Activated naive CD8-positive, alpha-beta T cell treated with anti-CD3 and anti-CD28 coated beads, Interleukin-2, amount 10 ng/mL, durations not matched to agents 7 days and 5 days (primary cell): ENCODE data around the gene CHRNB4. TPM values are rescaled to one million over a fixed set of nuclear protein-coding genes. Genes with fewer than 3 reads are reported as not detected.

ENCODE experiments used
- ATAC-seq: fragments of 150-1000 bp; cut with Tn5 transposase; one replicate; pipeline ENCODE4 v1.10.0; 2021; ENCODE audit warnings: low read depth, moderate library complexity
- POLR2A ChIA-PET: fragments of 350-600 bp; sonication (Branson Sonifier 250); formaldehyde crosslinking; loops from one replicate; lab custom pipeline; 2021; ENCODE audit warnings: antibody characterized with exemption; lab: Charles Lee
- DNase-seq: peaks from one replicate; pipeline ENCODE4 v3.0.0; 2021
- H3K27ac Mint-ChIP-seq: one replicate; pipeline ENCODE4 v1.8.0; 2022; ENCODE audit warnings: mild to moderate bottlenecking, mixed read lengths
- H3K27me3 Mint-ChIP-seq: one replicate; pipeline ENCODE4 v1.8.0; 2022; ENCODE audit warnings: mild to moderate bottlenecking, moderate library complexity, mixed read lengths
- H3K36me3 Mint-ChIP-seq: one replicate; pipeline ENCODE4 v1.8.0; 2021; ENCODE audit warnings: mild to moderate bottlenecking, mixed read lengths
- H3K4me1 Mint-ChIP-seq: one replicate; pipeline ENCODE4 v1.8.0; 2021; ENCODE audit warnings: mixed read lengths
- H3K4me3 Mint-ChIP-seq: one replicate; pipeline ENCODE4 v1.8.0; 2022; ENCODE audit warnings: mild to moderate bottlenecking, moderate library complexity, mixed read lengths
- H3K9me3 Mint-ChIP-seq: one replicate; pipeline ENCODE4 v1.8.0; 2021; ENCODE audit warnings: mixed read lengths
- total RNA-seq, 2 experiments: library from RNA; stranded (reverse); gene quantifications; one replicate each; pipeline ENCODE4 v1.2.3, GENCODE V29; 2021

Gene CHRNB4
- total RNA-seq, 2 experiments from 2014 or later, result not detected

- ATAC-seq (no peak), DNase-seq (no peak)
- peaks cover 2% of the 10 kb centered on the region for H3K4me1 Mint-ChIP-seq
- POLR2A ChIA-PET, result no interaction called here
- H3K9me3 Mint-ChIP-seq, result no peaks in the 10 kb centered on the region
- H3K36me3 Mint-ChIP-seq, result no peaks in the 10 kb centered on the region
- peak overlapping the region; percentile 11 for H3K27ac Mint-ChIP-seq
- no peak overlapping the region for H3K4me3 Mint-ChIP-seq
- H3K27me3 Mint-ChIP-seq, result no peaks in the 10 kb centered on the region
Observed at GRCh38 chr15:78675617-78676360, 34.8 kb upstream of the CHRNB4 start.

DNA sequence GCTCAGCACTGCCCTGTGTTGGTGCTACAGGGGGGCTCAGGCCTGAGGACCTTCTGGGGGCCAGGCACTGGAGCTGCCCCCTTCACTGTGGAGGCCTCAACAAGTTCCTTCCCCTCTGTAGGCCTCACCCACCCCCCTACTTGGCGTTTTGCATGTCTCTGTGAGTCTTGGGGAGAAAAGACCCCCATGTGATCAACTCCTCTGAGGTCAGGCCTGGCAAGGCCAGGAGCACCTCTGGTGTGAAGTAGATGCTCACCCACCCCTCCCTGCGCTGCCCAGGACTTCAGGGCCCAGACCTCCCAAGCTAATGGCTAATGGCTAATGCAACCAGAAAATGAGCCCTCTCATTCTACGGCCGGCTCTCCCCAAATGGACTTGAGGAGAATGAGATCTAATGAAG lies 34.2 kb upstream of the CHRNB4 start:
- Mint-ChIP-seq H3K9me3 (no peaks in the 10 kb centered on the region), H3K27me3 (no peaks in the 10 kb centered on the region), H3K4me3 (no peak overlapping the region), H3K4me1 (no peaks in the 10 kb centered on the region), H3K36me3 (no peaks in the 10 kb centered on the region), H3K27ac (no peak overlapping the region)
- no peak for ATAC-seq
- POLR2A ChIA-PET, result no interaction called here
- DNase-seq, result no peak

- Mint-ChIP-seq H3K36me3 (no peaks in the 10 kb centered on the region), H3K9me3 (no peaks in the 10 kb centered on the region), H3K27me3 (no peaks in the 10 kb centered on the region), H3K27ac (no peak overlapping the region), H3K4me1 (no peaks in the 10 kb centered on the region), H3K4me3 (no peak overlapping the region)
- ATAC-seq, result no peak
- POLR2A ChIA-PET, result no interaction called here
- DNase-seq, result no peak
Observed at GRCh38 chr15:78673917-78674444, 33.0 kb upstream of the CHRNB4 start.

DNA sequence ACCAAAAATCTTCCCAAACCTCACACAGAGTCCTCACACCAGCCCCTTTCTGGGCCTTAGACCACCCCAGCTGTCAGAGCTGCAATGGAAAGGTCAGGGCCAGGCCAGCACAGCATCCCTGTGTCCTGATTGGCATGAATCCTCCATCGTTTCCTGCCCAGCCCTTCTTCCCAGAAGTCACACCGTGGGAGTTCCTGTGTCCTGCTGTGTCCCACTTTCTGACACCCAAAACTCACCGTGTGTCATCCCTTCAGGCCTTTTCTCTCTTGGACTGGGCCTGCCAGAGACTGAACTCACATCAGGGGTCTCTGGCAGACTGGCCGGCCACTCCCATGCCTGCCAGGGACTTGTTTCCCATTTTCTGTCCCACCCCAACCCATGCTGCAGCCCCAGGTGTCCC lies 32.5 kb upstream of the CHRNB4 start:
- no peak for ATAC-seq
- no peaks in the 10 kb centered on the region for H3K9me3 Mint-ChIP-seq
- POLR2A ChIA-PET, result no interaction called here
- H3K4me1 Mint-ChIP-seq, result no peaks in the 10 kb centered on the region
- no peaks in the 10 kb centered on the region for H3K27me3 Mint-ChIP-seq
- H3K36me3 Mint-ChIP-seq, result no peaks in the 10 kb centered on the region
- no peak overlapping the region for H3K4me3 Mint-ChIP-seq
- H3K27ac Mint-ChIP-seq, result no peak overlapping the region
- no peak for DNase-seq

GRCh38 chr15:78672285-78673014 lies 31.4 kb upstream of the CHRNB4 start:
- H3K27ac Mint-ChIP-seq, result no peak overlapping the region
- no peak overlapping the region for H3K4me3 Mint-ChIP-seq
- H3K9me3 Mint-ChIP-seq, result no peaks in the 10 kb centered on the region
- no peak for ATAC-seq
- no peaks in the 10 kb centered on the region for H3K36me3 Mint-ChIP-seq
- DNase-seq, result no peak
- POLR2A ChIA-PET, result no interaction called here
- no peaks in the 10 kb centered on the region for H3K4me1 Mint-ChIP-seq
- peaks cover 3% of the 10 kb centered on the region for H3K27me3 Mint-ChIP-seq

- no peak for DNase-seq
- no peak for ATAC-seq
- Mint-ChIP-seq H3K27ac (no peak overlapping the region), H3K27me3 (peaks cover 4% of the 10 kb centered on the region), H3K4me3 (no peak overlapping the region), H3K4me1 (no peaks in the 10 kb centered on the region), H3K9me3 (no peaks in the 10 kb centered on the region), H3K36me3 (no peaks in the 10 kb centered on the region)
- POLR2A ChIA-PET, result interaction anchor here (0.6 kb wide), 1 partner anchor 1775 kb away, joined by 3 read pairs; no protein-coding TSS in a partner anchor
Observed at GRCh38 chr15:78671626-78672211, 30.7 kb upstream of the CHRNB4 start.

GRCh38 chr15:78668987-78669386 lies 28.0 kb upstream of the CHRNB4 start:
- H3K4me1 Mint-ChIP-seq, result no peaks in the 10 kb centered on the region
- no peaks in the 10 kb centered on the region for H3K9me3 Mint-ChIP-seq
- no peak for DNase-seq
- peaks cover 13% of the 10 kb centered on the region for H3K27me3 Mint-ChIP-seq
- no peak overlapping the region for H3K4me3 Mint-ChIP-seq
- ATAC-seq, result no peak
- no peaks in the 10 kb centered on the region for H3K36me3 Mint-ChIP-seq
- no peak overlapping the region for H3K27ac Mint-ChIP-seq
- POLR2A ChIA-PET, result no interaction called here

GRCh38 chr15:78667578-78668236 lies 26.7 kb upstream of the CHRNB4 start:
- no peak overlapping the region for H3K4me3 Mint-ChIP-seq
- H3K36me3 Mint-ChIP-seq, result no peaks in the 10 kb centered on the region
- POLR2A ChIA-PET, result no interaction called here
- peaks cover 13% of the 10 kb centered on the region for H3K27me3 Mint-ChIP-seq
- no peak for ATAC-seq
- DNase-seq, result no peak
- H3K27ac Mint-ChIP-seq, result no peak overlapping the region
- no peaks in the 10 kb centered on the region for H3K9me3 Mint-ChIP-seq
- no peaks in the 10 kb centered on the region for H3K4me1 Mint-ChIP-seq

- H3K36me3 Mint-ChIP-seq, result no peaks in the 10 kb centered on the region
- DNase-seq (no peak), ATAC-seq (no peak)
- H3K4me3 Mint-ChIP-seq, result no peak overlapping the region
- H3K27me3 Mint-ChIP-seq, result peaks cover 13% of the 10 kb centered on the region
- POLR2A ChIA-PET, result no interaction called here
- no peaks in the 10 kb centered on the region for H3K9me3 Mint-ChIP-seq
- no peak overlapping the region for H3K27ac Mint-ChIP-seq
- H3K4me1 Mint-ChIP-seq, result no peaks in the 10 kb centered on the region
Observed at GRCh38 chr15:78666010-78666409, 25.0 kb upstream of the CHRNB4 start.

DNA sequence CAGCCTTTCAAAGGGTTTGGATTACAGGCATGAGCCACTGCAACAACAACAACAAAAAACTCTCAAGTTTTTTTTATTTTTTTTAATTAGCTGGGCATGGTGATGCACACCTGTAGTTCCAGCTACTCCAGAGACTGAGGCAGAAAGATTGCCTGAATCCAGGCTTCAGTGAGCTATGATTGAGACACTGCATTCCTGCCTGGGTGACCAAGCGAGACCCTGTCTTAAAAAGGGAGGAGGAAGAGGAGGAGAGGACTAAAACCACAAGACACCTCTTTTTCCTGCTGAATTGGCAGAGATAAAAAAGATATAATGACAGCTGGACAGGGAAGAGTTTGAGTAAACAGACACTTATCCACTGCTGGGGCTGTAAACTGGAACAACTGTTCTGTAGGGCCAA lies 22.7 kb upstream of the CHRNB4 start:
- Mint-ChIP-seq H3K9me3 (no peaks in the 10 kb centered on the region), H3K27me3 (peaks cover 13% of the 10 kb centered on the region), H3K4me1 (no peaks in the 10 kb centered on the region), H3K27ac (no peak overlapping the region), H3K4me3 (no peak overlapping the region), H3K36me3 (no peaks in the 10 kb centered on the region)
- ATAC-seq (no peak), DNase-seq (no peak)
- POLR2A ChIA-PET, result no interaction called here

GRCh38 chr15:78662028-78662427 lies 21.0 kb upstream of the CHRNB4 start:
- Mint-ChIP-seq H3K4me1 (no peaks in the 10 kb centered on the region), H3K27ac (no peak overlapping the region), H3K27me3 (peaks cover 9% of the 10 kb centered on the region), H3K36me3 (no peaks in the 10 kb centered on the region), H3K9me3 (no peaks in the 10 kb centered on the region), H3K4me3 (no peak overlapping the region)
- DNase-seq (no peak), ATAC-seq (no peak)
- POLR2A ChIA-PET, result no interaction called here

- POLR2A ChIA-PET, result no interaction called here
- no peak for DNase-seq
- Mint-ChIP-seq H3K9me3 (no peaks in the 10 kb centered on the region), H3K4me3 (no peak overlapping the region), H3K36me3 (no peaks in the 10 kb centered on the region), H3K4me1 (no peaks in the 10 kb centered on the region), H3K27me3 (peaks cover 6% of the 10 kb centered on the region), H3K27ac (no peak overlapping the region)
- no peak for ATAC-seq
Observed at GRCh38 chr15:78661001-78661400, 20.0 kb upstream of the CHRNB4 start.

- H3K4me1 Mint-ChIP-seq, result no peaks in the 10 kb centered on the region
- ATAC-seq (no peak), DNase-seq (no peak)
- no peak overlapping the region for H3K27ac Mint-ChIP-seq
- peaks cover 6% of the 10 kb centered on the region for H3K27me3 Mint-ChIP-seq
- POLR2A ChIA-PET, result no interaction called here
- H3K9me3 Mint-ChIP-seq, result no peaks in the 10 kb centered on the region
- no peaks in the 10 kb centered on the region for H3K36me3 Mint-ChIP-seq
- no peak overlapping the region for H3K4me3 Mint-ChIP-seq
Observed at GRCh38 chr15:78660584-78660983, 19.6 kb upstream of the CHRNB4 start.
